ENCODE results near the gene PPP2R5E.

Gene PPP2R5E

DNA sequence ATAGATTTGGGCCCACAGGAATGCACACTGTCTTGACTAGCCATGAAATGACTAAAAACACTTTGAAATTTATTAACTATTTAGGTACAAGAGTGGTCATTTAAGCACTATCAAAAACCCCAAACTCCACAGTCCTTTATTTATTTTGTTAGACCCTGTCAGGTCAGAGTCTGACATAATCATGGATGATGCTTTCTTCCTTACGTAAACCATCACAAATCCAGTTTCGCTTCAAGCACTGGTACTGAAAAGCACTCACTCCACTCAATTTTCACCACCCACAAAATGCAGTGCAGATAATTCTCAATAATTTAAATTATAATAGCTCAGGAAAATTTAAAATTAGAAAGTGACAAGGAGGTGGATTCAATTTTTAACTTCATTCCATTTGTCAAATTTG is 25.8 kb downstream of the PPP2R5E start:
- DNase-seq (ENCODE audit: low spot score) = no peak

DNA sequence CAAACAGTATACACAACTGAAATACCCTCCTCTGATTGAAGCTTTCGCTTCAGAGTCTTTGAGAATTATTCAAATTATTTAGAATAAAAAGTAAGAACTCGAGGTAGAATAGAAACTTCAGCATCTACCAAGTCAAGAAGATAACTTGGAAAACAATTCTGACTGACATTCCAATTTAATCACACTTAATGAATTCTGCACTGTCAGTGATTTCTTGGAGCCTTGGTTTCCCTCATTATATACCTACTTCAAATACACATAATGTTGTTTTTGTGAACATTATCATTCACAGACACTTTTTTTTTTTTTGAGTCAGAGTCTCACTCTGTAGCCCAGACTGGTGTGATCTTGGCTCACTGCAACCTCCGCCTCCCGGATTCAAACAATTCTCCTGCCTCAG is 27.9 kb downstream of the PPP2R5E start:
- no peak for DNase-seq (ENCODE audit: low spot score)

DNA sequence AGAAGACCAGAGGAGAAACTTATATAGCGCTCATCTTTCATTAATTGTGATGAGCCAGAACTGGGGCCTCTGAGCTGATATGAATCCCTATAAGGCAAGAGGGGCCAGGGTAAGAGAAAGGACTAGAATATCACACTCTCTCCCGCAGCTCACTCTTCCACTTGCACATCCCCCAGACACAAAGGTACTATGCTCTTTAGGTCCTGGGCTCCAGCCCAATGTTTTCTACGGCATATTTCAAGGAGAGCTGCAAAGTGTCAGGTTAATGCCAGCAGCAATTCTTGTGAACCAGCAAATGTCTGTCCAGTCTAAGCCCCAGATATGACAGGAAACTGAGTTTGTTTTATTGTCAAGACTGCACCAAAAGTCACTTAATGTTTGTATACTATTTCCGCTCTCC is 29.4 kb downstream of the PPP2R5E start:
- DNase-seq (ENCODE audit: low spot score) = no peak

DNA sequence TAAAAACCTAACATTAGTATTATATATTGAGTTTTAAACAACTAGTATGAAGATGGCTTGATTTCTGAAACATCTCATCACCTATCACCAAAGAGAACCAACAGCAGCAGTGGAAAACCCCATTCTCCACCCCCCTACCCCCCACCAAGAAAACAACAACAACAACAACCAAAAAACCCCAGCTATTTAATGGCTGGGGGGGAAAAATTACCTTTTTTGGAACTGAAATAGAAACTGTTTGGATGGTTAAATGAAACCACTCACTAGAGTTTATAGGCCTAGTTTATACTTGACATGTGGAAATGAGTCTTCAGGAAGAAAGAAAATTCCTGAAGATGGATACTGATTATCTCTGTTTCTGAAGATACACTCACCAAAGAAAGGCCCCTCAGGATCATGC is 30.3 kb downstream of the PPP2R5E start:
- DNase-seq (ENCODE audit: low spot score) = no peak

DNA sequence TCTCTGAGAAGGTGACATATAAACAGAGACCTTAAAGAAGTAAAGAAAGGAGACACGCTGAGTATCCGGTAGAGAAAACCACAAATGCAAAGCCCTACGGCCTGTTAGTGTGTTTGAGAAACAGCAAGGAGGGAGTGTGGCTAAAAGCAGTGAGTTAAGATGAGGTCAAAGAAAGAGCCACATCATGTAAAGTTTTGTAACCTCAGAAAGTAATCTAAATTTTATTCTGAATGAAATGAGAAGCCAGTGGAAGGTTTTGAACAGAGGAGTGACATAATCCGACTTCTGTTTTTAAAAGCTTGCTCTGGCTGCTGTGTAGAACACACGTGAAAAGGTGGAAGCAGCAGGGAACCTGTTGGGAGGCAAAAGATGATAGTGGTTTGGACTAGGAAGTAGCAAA is 32.6 kb downstream of the PPP2R5E start:
- peak; percentile 11 for DNase-seq (ENCODE audit: low spot score)

DNA sequence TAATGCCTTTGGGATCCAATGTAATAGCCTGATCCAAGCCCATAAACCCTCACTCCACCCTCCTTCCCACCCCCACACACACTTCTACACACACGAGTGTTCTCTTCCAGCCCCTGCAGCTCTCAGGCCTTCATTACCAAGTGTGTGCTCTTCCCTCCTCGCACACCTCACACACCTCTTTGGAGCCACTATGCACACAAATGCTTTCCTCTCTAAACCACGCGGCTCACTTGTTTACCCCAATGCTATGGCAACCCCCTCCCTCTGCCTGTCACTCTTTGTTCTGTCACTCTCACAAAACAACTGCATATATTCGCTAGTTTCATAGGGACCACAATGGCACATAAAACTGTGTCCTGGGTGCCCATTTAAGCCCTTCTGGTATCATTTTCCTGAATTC is 35.1 kb downstream of the PPP2R5E start:
- no peak for DNase-seq (ENCODE audit: low spot score)

DNA sequence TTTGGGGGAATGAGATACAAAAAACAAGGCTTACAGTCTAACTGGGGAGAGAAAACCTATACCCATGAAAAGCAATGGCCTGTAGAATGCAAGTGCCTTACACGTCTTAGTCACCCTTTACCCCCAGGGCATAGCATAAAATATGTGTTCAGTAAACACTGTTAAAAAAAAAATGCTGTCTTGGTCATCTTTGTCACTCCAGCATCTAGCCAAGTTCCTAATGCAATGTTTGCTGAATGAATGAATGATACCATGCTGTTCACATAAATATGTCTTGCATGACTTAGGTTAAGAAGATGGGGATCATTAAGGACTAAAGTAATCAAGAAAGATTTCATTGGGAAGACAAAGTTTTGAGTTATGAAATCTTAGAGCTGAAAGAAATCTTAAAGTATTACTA is 38.5 kb downstream of the PPP2R5E start:
- no peak for DNase-seq (ENCODE audit: low spot score)

DNA sequence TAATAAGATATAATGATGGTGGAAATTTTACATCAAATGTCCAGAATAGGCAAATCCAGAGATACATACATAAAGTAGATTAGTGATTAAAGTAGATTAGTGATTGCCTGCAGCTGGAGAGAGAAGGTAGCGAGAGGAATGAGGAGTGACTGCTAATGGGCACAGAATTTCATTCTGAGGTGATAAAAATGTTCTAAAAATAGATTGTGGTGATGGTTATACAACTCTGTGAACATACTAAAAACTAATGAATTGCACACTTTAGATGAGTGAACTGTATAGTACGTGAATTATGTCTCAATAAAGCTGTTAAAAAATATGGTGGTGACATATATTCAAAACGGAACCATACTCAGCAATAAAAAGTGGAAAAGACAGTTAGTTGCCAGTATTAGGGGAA is 41.7 kb downstream of the PPP2R5E start:
- DNase-seq (ENCODE audit: low spot score) = no peak

DNA sequence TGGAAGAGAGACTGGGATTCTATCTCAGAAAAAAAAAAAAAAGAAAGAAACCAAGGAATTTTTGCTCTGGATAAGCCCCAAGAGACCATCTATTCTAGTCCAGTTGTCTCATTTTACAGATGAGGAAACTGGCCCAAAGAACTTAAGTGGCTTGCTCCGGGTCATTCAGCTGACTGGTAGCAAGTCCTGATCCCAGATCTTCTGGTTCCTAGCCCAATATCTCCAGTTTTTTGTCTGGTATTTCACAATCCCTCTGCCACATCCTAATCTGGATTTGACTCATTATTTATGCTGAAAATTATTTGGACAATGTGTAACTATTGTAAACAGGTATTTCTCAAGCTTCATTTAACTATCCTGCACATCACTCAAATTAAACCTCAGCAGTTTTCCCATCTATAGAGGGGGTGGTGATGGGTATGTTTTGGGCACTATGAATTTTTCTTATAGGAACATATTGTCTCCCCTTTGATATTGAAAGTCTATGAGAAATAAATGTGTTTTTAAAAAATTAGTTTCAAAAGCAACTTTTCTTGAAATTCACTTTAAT is 43.4 kb downstream of the PPP2R5E start:
- DNase-seq (ENCODE audit: low spot score) = no peak

DNA sequence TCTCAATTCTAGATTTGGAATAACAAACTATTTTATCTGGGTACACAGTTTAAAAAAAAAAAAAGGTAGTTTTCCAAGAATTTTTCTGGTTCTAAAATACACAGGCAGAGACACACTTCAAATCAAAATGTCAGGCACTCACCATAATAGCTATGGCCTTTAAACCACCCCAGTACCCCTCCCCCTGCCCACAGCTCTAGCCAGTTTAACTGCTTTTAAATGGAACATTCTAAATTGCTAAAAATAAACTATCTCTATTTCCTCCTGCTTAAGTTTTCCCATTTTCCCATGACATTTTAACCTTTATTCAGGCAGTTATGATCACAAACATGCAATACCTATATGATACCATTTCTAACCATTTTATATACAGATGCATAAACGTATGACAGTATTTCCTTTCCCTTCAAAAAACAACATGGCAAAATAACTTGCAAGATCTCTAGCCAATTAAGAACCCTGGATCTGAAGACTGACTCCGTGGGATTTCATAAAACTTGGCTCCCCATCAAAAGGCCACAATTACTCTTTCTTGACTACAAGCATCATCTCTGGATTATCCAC is 46.3 kb downstream of the PPP2R5E start:
- no peak for DNase-seq (ENCODE audit: low spot score)

DNA sequence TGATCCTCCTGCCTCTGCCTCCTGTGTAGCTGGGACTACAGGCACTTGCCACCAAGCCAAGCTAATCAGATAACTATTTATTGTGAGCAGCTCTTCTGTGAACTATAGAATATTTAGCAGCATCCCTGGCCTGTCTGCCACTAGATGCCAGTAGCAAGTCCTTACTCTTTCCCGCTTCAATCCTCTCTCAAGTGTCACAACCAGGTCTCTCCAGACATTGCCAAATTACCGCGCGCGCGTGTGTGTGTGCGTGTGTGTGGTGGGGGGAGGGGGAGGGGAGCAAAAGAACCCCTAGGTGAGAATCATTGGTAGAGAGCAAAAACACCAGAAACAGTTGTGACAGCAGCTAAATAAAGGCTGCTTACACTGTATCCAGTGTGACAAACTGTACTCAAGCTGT is 49.9 kb downstream of the PPP2R5E start:
- DNase-seq (ENCODE audit: low spot score) = no peak

DNA sequence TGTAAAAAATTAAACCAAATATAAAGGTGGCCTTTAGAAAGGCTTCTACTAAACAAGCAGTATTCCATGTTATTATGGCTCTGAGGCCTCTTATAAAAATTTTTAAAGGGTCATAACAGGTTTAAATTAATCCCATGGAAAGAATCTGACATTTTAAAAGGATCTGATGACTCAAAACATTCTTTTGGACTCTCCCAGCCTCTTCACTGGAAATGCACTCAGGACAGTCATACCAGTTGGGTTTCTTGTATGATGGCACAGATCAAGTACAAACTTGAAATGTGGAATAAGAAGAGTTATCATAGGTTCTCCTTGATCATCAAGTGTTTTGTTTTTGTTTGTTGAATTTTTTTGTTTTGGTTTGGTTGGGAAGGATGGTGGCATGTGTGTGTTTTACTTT is 50.8 kb downstream of the PPP2R5E start:
- no peak for DNase-seq (ENCODE audit: low spot score)

DNA sequence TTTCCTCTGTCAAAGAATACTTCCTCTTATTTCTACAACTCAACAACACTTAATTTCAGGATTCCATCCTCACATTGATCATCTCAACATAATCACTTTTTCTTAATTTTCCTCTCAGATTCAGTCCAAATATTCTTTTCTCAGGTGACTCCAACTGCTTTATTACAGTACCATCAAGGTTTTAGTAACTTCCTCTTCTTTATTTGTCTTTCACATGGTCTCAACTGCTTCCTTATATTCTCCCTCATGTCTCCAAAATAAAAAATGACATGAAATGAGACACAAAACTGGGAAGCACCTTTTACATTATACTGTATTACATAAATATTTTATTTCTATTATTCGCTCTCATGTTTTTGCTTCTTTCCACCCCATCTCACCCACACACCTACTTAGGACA is 55.5 kb downstream of the PPP2R5E start:
- DNase-seq (ENCODE audit: low spot score) = no peak

DNA sequence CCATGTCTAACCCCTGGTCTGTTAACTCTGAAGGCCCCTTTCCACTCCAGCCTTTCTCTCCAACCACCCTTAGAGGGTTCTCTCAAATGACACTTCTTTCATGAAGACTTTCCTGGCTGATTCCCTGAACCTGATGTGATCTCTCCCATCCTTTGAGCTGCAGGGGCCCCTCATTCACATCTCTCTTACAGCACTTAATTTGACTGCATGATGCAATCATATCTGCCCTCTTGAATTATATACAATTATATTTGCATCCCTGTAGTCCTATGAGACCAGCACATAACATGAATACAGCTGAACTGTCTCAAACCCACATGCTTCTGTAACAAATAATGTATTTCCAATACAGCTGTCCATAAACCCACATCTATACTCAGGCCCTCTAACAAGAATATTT is 56.4 kb downstream of the PPP2R5E start:
- no peak for DNase-seq (ENCODE audit: low spot score)

DNA sequence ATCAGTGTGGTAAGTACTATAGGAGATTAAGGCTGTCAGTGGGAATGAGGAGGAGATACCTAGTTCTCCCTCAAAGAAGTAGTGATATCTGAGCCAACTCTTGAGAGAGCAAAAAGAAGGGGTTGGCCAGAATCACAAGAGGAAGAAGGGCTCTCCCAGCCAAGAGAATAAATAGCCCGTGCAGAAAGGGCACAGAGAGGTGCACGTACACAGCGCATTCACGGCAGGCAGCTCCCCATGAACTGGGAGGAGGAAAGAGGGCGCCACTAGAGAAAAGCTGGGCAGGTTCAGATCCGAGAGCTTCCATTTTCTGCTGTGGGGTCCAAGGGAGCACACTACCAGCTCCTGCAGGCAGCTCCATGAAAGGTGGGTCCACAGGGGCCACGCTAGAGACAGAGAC is 59.9 kb downstream of the PPP2R5E start:
- DNase-seq (ENCODE audit: low spot score) = no peak

DNA sequence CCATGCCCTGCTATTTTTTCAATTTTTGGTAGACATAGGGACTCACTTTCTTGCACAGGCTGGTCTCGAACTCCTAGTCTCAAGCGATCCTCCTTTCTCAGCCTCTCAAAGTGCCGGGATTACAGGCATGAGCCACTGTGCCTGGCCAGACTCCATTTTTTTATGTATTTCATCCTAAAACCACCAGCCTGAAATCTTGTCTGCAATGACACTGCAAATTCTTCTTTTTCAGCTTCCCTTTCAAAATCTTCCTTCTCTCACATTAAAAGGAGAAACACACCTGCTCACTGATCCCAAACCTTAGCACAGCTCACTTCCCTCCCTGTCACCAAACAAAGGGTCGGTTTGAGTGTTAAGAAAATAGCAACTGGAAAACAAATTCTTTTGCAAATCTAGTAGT is 62.6 kb downstream of the PPP2R5E start:
- no peak for DNase-seq (ENCODE audit: low spot score)

DNA sequence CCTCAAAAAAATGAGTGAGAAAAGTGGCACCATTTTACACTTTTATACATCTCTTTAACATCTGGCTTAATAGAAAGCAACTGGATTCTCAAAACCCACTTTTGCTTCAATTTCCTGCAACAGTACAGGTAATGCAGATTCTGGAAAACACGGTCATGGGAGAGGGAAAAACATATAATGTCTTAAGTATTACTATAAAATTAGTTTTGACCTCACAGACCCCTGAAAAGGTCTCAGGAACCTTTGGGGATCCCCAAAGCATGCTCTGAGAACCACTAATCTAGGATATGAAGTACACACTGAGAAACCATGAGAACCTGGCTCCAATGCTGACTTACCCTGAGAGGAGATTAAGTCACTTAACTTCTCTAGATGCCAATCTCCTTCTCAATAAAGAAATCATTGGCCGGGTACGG is 64.7 kb downstream of the PPP2R5E start:
- DNase-seq (ENCODE audit: low spot score) = peak; percentile 57

DNA sequence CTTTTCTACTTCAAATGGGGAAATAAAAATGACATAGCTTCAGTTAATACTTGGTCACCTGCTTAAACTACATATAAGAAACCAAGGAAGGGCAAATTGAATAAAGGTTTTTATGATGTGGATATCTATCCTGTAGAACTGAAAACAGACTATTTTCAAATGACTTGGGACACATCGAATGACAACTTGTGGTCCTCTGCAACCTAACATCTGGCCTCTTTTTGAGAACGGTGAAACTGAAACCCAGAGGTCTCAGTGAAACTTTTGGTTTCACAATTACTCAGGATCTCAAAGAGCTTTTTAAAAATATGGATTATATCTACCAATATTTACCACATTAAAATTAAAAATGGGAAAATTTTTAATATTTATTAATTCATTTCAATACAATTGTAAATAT is 65.2 kb downstream of the PPP2R5E start:
- peak; percentile 87 for DNase-seq (ENCODE audit: low spot score)

DNA sequence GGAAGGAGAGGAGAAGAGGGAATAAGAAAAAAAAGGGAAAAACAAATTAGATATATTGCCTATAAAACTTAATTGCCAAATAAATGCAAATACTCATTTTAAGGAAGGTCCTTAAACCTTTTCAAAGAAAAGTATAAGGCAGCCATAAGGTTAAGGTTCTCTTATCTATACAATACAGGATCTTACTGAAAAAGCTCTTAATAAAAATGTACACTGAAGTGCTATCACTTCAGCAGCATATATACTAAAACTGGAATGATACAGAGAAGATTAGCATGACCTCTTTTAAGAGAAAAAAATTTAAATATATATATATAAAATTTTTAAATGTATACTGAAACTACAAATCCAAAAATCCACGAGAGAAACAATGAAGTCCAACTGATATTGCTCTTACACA is 65.6 kb downstream of the PPP2R5E start:
- no peak for DNase-seq (ENCODE audit: low spot score)

DNA sequence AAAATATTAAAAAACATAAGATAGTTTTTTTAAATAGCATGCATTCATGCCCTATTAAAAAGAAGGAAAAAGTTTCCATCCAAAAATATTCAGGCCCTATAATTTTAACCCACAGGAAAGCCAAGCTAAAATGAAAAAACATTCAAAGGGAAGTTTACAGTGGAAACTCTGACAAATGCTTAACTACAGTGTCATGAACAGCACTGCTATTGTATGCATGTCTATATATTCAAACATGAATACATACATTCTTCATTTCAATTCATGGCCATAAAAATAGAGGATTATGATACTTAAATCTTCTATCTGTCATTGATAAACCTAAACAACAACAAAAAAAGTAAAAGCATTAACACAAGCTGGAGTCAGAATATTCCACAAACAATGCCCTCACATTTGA is 67.4 kb downstream of the PPP2R5E start:
- DNase-seq (ENCODE audit: low spot score) = no peak

DNA sequence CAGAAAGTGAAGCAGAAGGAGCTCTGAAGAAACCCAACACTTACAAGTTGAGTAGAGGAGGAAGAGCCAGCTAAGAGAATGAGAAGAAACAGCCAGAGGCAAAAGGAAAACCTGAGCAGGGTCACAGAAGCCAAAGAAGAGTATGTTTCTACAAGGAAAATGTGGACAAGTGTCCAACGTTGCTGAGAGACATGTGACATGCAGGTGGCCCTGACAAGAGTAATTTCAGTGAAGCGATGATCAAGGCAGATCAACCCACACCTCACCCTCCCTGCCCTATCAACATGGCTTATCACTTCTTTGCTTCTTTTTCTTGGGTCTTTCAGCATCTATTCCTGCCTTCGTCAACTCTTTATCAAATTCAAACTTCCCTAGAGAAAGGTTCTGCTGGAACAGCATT is 68.3 kb downstream of the PPP2R5E start:
- DNase-seq (ENCODE audit: low spot score) = no peak

DNA sequence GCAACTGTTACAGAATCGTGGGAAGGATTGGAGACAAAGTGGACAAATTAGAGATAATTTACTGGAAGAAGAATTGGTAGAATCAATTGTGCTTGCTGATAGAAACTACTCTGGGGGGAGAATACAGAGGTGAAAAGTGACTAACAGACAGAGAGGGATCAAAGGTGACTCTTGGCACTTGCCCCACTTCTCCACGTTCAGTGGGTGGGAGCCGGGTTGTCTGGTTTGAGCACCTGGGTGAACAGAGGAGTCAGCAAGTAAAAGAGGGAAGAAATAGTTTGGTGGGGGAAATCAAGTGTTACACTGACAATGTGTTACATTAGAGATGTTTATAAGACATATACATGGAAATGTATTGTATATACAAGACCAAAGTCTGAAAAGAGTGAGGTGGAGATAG is 69.1 kb downstream of the PPP2R5E start:
- no peak for DNase-seq (ENCODE audit: low spot score)

DNA sequence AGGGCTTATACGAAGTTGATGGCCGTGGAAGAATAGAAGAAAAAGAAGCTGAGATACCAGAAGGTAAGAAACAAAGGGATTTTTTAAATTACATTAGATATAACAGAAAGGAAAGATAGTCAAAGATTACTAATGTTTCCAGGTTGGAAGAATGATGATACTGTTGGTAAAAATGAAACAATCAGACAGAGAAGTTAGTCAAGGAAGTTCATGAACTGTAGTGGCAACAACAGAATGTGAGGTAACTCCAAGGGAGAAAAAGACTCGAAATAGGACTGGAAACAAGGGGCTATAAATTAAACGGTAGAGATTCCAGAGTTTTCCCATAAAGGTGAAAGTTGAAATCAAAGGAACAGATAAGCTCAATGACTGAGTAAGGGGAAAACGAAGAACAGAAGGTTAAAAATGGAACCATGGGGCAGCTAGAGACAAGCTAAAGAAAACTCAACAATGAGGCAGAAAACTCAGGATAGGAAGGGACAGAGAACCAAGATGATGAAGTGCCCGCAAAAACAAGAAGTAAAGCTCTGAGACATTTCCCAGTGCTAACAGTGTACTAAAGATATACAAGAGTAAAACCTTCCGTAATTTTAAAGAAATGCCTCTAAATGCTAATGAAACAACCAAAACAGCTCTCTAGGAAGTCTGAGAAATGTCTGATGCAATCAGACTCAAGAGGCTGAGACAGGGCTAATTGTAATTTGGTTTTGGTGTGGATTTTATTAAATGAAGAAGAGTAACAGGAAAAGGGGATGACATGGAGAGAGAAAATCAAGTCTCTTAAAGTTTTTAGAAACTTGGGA is 70.0 kb downstream of the PPP2R5E start:
- no peak for DNase-seq (ENCODE audit: low spot score)
